Thoracic aorta (tissue), 2 donors: ENCODE results near the gene BTG4. TPM values are rescaled to one million over a fixed set of nuclear protein-coding genes. Genes with fewer than 3 reads are reported as not detected.

Source experiments
- ATAC-seq: fragments of 150-250 bp; one replicate; pipeline ENCODE4 v1.8.0; 2017; ENCODE audit warnings: low read depth; ENCODE audit not compliant: insufficient number of reproducible peaks, low FRiP score
- DNase-seq: peaks from one replicate; pipeline ENCODE4 v3.0.0-alpha.2; 2020; ENCODE audit warnings: low spot score
- H3K27ac ChIP-seq, 2 donors: fragments of 200-600 bp; sonication (generic); 1 replicate in 1 of 2; 2 replicates in 1 of 2; pipeline ENCODE4 v1.5.1; 2016; ENCODE audit warnings: mild to moderate bottlenecking in 2 of 2, moderate library complexity in 2 of 2
- H3K27me3 ChIP-seq: fragments of 200-600 bp; sonication (generic); replicated peaks from 2 replicates; pipeline ENCODE4 v1.6.0; 2016; ENCODE audit warnings: mild to moderate bottlenecking; ENCODE audit not compliant: insufficient read depth
- H3K36me3 ChIP-seq: fragments of 200-600 bp; sonication (generic); one replicate; pipeline ENCODE4 v1.5.1; 2016
- H3K4me1 ChIP-seq, 2 donors: fragments of 200-600 bp; sonication (generic); 1 replicate in 1 of 2; 2 replicates in 1 of 2; pipeline versions ENCODE4 v1.5.1 to v1.6.0; 2016; ENCODE audit warnings: low read depth in 2 of 2, mild to moderate bottlenecking in 1 of 2; ENCODE audit not compliant: control insufficient read depth in 1 of 2
- H3K4me3 ChIP-seq: fragments of 200-600 bp; sonication (generic); 2 replicates; pipeline ENCODE4 v1.5.1; 2016; ENCODE audit warnings: mild to moderate bottlenecking
- H3K9me3 ChIP-seq: fragments of 200-600 bp; sonication (generic); 2 replicates; pipeline ENCODE4 v1.5.1; 2016
- CTCF ChIP-seq: fragments of 200-600 bp; sonication (generic); IDR thresholded peaks from one replicate; pipeline ENCODE4 v1.5.1; 2019; ENCODE audit warnings: antibody characterized with exemption
- total RNA-seq, 2 donors: library from RNA; depleted of rRNA; stranded (reverse); fragments of >200 nt; gene quantifications; one replicate each; pipeline versions ENCODE4 v1.1.0 to v1.2.3, GENCODE V29; 2016

Gene BTG4
- total RNA-seq, 2 donors from 2014 or later = not detected

DNA sequence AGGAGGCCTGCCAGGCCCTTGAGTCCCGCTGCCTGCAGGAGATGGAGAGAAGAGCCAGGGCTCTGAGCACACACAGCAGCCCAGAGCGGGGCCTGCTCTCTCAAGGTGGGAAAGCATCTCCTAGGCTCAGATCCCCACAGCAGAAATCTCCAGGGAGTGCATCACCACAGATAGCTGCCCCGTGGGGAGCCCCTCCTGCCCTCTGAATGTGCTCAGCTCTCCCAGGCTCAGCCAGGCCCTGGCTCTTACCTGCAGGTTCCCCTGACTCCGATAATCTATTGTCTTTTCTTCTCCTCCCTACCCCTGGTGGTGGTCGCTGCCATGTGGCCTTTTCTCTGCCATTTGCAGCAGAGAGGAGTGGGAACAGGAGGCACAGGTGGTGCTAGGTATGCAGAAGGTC lies 49.9 kb downstream of the BTG4 start:
- Histone ChIP-seq H3K4me3 (no peak overlapping the region), H3K27me3 (no peaks in the 10 kb centered on the region), H3K4me1 (no peaks in the 10 kb centered on the region), H3K27ac (no peak overlapping the region), H3K36me3 (no peaks in the 10 kb centered on the region), H3K9me3 (no peaks in the 10 kb centered on the region)
- no peak for TF ChIP-seq CTCF
- DNase-seq = no peak
- no peak for ATAC-seq

GRCh38 chr11:111461460-111462235 lies 50.5 kb downstream of the BTG4 start:
- no peak for ATAC-seq
- no peak for DNase-seq
- no peaks in the 10 kb centered on the region for H3K36me3 ChIP-seq

GRCh38 chr11:111460856-111461255 lies 51.3 kb downstream of the BTG4 start:
- no peak for ATAC-seq
- no peaks in the 10 kb centered on the region for H3K4me1 ChIP-seq
- no peak for TF ChIP-seq CTCF
- no peaks in the 10 kb centered on the region for H3K36me3 ChIP-seq
- no peaks in the 10 kb centered on the region for H3K9me3 ChIP-seq
- H3K4me3 ChIP-seq = no peak overlapping the region
- no peak overlapping the region for H3K27ac ChIP-seq
- no peaks in the 10 kb centered on the region for H3K27me3 ChIP-seq
- DNase-seq = no peak

More at GRCh38 chr11:111461460-111462235, 50.5 kb downstream of the BTG4 start:
- H3K4me3 ChIP-seq = no peak overlapping the region
- no peak overlapping the region for H3K27ac ChIP-seq
- H3K9me3 ChIP-seq = no peaks in the 10 kb centered on the region
- no peaks in the 10 kb centered on the region for H3K27me3 ChIP-seq
- H3K4me1 ChIP-seq = no peaks in the 10 kb centered on the region
- TF ChIP-seq CTCF = no peak

DNA sequence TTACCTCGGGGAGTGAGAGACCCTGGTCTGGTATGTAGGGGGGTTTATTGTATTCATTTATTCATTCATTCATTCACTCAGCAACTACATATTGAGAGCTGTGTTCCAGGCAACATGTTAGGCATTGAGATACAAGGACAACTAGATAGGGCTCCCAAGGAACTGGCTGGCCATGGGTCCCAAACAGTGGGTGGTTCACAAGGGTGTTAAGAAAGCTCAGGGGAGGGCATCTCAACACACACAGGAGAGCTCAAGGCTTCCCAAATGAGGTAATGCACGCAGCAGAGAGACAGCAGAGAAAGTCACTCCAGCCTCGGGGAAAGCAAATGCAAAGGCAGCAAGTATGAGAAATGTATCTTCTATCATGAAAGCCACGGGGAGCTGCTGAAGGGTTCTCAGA lies 51.8 kb downstream of the BTG4 start:
- H3K4me1 ChIP-seq = no peaks in the 10 kb centered on the region
- H3K27me3 ChIP-seq = no peaks in the 10 kb centered on the region
- no peaks in the 10 kb centered on the region for H3K9me3 ChIP-seq
- H3K4me3 ChIP-seq = no peak overlapping the region
- no peak for ATAC-seq
- no peak for DNase-seq
- no peaks in the 10 kb centered on the region for H3K36me3 ChIP-seq
- no peak overlapping the region for H3K27ac ChIP-seq
- no peak for TF ChIP-seq CTCF

GRCh38 chr11:111459506-111460270 lies 52.5 kb downstream of the BTG4 start:
- H3K4me1 ChIP-seq = no peaks in the 10 kb centered on the region
- H3K36me3 ChIP-seq = no peaks in the 10 kb centered on the region
- H3K27ac ChIP-seq = no peak overlapping the region
- no peak for DNase-seq
- ATAC-seq = no peak
- no peak overlapping the region for H3K4me3 ChIP-seq
- no peak for TF ChIP-seq CTCF
- no peaks in the 10 kb centered on the region for H3K9me3 ChIP-seq
- no peaks in the 10 kb centered on the region for H3K27me3 ChIP-seq
